CD4-positive, alpha-beta T cell treated with Interleukin-17A for 4 hours (primary cell): ENCODE data around the gene ZER1.
A peak's percentile ranks its signal among the peaks of the same experiment; 100 is the strongest.

Source experiments
- DNase-seq: peaks from one replicate; pipeline ENCODE4 v3.0.0-alpha.2; 2020; ENCODE audit warnings: mixed read lengths

The ZER1 gene

DNA sequence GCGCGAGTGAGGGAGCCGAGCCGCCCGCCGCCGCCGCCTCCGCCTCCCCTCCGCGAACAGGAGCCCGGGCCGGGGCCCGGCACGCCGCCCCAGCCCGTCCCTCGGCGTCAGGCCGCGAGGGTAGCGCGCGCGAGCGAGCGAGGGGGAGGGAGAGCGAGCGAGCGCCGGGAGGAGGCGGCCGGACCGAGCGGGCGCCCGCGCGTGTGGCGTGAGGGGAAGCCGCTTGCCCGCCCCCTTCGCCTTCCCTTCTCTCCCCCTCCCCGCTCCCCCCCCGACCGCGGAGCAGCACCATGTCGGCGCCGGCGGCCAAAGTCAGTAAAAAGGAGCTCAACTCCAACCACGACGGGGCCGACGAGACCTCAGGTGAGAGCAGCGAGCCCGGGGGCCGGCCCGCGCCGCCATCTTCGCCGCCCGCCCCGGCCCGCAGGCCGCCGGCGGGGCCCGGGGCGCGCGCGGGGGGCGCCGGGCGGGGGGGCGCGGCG is 82.4 kb downstream of the ZER1 start:
- DNase-seq: peak; percentile 68

DNA sequence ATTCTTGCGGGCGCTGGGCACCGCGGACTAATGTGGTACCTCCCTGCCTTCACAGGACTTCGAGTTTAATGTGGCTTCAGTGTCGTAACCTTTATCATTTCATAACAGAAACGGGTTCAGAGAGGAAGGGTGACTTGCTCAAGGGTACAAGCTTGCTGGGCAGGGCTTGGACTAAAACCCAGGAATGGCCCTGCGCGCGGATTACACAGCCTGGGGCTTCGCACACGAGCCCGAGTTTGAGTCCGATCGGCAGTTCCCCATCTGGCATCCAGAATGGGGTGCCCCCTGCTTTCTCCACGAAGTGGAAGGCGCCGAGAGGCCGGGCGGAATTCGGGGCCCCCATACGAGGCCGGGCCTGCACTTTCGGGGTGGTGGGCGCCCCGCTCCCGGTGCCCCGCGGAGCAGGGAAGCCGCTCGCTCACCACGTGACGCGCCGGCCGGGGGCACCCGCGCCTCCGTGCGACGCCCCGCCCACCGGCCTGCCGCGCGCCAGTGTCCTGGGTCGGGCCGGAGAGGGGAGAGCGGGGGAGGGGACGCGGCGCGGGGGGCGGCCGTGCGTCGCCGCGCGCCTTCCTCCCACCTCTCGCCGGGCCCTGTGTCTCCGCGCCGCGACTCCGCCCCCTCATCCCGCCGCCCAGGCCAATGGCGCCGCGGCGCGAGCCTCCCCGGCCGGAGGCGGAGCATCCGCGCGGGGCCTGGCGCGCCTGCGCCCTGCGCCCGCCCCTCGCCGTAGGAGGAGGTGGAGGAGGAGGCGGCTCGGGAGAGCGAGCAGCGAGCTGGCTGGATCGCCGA is 83.0 kb downstream of the ZER1 start, which contains the start of gene SET:
Gene SET, plus strand, starts transcription at position 722 of the 792 bp plus-strand sequence. CDS start 361 bp downstream, outside the sequence.
- peak; percentile 98 for DNase-seq

DNA sequence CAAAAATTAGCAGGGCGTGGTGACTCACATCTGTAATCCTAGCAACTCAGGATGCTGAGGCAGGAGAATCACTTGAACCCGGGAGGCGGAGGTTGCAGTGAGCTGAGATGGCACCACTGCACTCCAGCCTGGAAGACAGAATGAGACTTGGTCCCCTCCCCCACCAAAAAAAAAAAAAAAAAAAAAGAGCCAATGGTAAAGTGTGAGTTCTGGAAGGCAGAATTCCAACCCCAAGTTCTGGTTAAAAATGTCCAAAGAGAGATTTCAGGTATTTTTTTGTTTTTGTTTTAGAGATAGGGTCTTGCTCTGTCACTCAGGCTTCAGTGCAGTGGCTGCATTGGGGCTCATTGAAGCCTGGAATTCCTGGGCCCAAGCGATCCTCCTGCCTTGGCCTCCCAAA is 84.3 kb downstream of the ZER1 start:
- no peak for DNase-seq

DNA sequence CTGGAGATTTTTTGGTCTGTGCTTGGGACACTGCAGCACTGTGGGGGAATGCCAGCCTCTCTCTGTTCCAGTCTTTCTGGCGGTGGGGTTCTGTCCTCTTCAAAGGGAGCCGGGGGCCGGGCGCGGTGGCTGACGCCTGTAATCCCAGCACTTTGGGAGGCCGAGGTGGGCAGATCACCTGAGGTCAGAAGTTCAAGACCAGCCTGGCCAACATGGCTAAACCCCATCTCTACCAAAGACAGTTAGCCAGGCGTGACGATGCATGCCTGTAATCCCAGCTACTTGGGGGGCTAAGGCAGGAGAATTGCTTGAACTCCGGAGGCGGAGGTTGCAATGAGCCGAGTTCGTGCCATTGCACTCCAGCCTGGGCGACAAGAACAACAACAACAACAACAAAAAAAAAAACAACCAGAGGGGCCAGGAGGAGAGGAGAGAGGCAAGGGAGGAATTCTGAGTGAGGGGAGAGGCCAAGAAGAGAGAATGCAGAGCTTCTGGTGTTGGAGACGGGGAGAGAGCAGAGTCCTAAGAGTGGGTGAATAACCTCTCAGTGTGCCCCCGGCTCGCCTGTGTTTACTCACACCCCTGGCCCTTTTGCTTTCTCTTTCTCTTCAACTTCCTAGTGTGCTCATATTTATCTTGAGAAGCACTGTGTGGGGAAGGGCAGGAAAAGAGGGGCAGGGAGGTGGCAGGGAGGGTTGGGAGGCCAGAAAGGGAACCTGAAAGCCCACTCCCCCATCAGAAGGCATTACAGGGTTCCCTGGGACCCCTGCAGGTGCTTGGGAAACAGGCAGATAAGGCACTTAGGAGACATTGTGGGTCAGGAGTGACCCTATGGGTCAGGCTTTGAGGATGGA is 85.9 kb downstream of the ZER1 start:
- DNase-seq: peak; percentile 67

DNA sequence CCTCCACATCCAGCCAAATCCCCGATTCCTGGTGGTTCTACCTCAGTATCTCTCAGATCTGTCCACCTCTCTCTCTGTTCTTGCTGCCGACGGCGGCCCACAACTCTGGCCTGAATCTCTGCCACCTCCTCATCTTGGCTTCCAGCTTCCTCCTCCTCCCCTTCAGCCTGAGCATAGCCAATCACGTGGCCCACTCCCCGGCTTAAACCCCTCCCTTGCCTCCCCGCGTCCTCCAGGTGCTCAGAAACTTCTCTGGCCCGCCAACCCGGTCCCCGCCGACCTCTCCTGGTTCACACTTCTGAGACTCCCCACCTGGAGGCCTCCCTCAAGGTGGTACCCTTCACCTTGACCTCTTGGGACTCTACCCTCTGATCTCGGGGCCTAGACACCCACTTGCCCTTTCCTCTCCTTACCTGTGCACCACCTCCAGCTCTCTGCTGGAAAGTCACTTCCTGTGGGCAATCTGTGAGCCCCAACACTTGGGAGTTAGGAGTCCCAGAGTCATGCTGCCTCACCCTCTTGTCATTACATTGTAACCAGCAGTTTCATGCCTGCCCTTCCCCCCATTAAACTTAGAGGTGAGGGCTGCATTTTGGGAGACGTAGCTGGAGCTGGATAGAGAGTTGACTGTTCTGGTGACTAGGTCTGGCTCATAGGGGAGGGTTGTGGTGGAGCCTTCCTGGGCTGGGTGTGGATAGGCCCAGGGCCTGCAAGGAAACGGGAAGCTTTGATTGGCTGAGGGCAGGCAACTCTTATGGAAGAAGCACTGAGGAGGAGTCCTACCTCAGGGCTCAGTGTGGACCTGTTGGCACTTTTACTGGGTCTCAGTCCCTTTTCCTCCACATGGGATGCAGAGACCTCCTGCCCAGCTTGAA is 87.2 kb downstream of the ZER1 start:
- peak; percentile 82 for DNase-seq

DNA sequence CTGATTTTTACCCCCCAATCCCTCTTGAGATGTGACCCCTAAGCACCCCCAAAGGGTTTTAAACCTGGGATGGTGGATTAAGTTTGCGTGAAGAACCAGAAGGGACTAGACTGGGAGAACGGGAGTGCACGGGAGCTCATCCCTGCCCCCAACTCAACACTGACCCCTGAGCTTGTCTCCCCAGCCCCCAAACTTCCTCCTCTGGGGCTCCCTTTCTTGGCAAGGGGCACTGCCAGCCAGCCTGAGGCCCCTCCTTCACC is 87.7 kb downstream of the ZER1 start:
- DNase-seq: no peak

DNA sequence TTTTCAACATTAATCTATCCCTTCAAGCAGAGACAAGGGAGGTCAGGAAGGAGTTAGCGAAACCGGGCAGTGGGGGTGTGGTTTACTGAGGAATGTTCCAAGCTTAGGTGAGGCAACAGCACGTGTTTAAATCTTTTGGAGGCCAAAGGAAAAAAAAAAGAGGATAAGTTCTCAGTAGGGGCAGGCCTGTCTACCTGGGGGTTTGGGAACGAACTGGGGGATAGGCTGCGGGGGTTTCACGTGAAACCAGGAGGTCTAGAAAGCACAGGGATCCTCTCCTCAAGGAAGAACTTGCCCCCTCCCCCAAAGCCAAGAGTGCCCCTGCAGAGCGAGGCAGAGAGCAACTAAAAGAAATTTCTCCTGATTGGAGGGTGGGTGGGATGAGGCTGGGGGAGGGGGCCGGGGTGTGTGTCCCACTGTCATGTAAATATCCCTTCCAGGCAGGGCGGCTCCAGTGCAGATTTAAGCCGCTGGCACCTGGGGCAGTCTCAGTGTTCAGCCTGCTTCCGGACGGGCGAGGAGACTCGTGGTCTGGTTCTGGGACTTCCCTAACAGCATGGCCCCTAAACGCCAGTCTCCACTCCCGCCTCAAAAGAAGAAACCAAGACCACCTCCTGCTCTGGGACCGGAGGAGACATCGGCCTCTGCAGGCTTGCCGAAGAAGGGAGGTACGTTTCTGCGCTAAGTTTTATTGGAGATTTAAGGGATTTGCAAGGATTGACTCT is 88.2 kb downstream of the ZER1 start:
- peak; percentile 34 for DNase-seq
